ENCODE measurements around the gene TRAPPC11.

GRCh38 chr4:183702492-183702891, 43.4 kb downstream of the TRAPPC11 start:
- TF ChIP-seq RBM22 (optimal IDR thresholded peaks at IDR 0.05; ENCODE audit: low read length) = no peak
- TF ChIP-seq GABPB1 (CRISPR knock-in tag; IDR thresholded peaks at IDR 0.05) = no peak
- TF ChIP-seq ZNF207 (IDR thresholded peaks at IDR 0.05; ENCODE audit: borderline replicate concordance) = no peak
- TF ChIP-seq FOXM1 (CRISPR knock-in tag; IDR thresholded peaks at IDR 0.05) = no peak
- TF ChIP-seq JUNB (CRISPR knock-in tag; IDR thresholded peaks at IDR 0.05; ENCODE audit: borderline replicate concordance) = no peak
- no peak for TF ChIP-seq CTCF (CRISPR knock-in tag; IDR thresholded peaks at IDR 0.05)
- no peak for TF ChIP-seq ZFP36 (IDR thresholded peaks at IDR 0.05; ENCODE audit: borderline replicate concordance, low read depth, low read length, partially characterized antibody)
- no peak for TF ChIP-seq ZSCAN5A (CRISPR knock-in tag; IDR thresholded peaks at IDR 0.05; ENCODE audit: borderline replicate concordance)
- TF ChIP-seq ZNF350 (CRISPR knock-in tag; IDR thresholded peaks at IDR 0.05; ENCODE audit: borderline replicate concordance, low read depth) = no peak
- no peak for TF ChIP-seq PHF5A (CRISPR knock-in tag; IDR thresholded peaks at IDR 0.05; ENCODE audit: low read depth, unreplicated experiment)
- no peak for TF ChIP-seq BATF2 (CRISPR knock-in tag; IDR thresholded peaks at IDR 0.05)
- TF ChIP-seq FOXC1 (CRISPR knock-in tag; IDR thresholded peaks at IDR 0.05; ENCODE audit: borderline replicate concordance) = no peak
- TF ChIP-seq SALL2 (CRISPR knock-in tag; IDR thresholded peaks at IDR 0.05) = no peak
- TF ChIP-seq EZH2 (conservative IDR thresholded peaks at IDR 0.05; ENCODE audit: low read depth, low read length) = no peak
